Suppressor macrophage treated with lipopolysaccharide for 4 hours (primary cell): ENCODE data around the gene HTR4.

Source experiments
- DNase-seq: peaks from one replicate; pipeline ENCODE4 v3.0.0-alpha.2; 2020

Gene HTR4

GRCh38 chr5:148660346-148660660 is 6.0 kb upstream of the HTR4 start:
- no peak for DNase-seq

GRCh38 chr5:148659641-148660345 is 5.5 kb upstream of the HTR4 start:
- DNase-seq = no peak

- no peak for DNase-seq
Observed at GRCh38 chr5:148653291-148653835, 964 bp downstream of the HTR4 start.

- no peak for DNase-seq
Observed at GRCh38 chr5:148651528-148651927, 2.8 kb downstream of the HTR4 start.

- no peak for DNase-seq
Observed at GRCh38 chr5:148645527-148645926, 8.8 kb downstream of the HTR4 start.

- no peak for DNase-seq
Observed at GRCh38 chr5:148641735-148642134, 12.6 kb downstream of the HTR4 start.

GRCh38 chr5:148640471-148640870 is 13.9 kb downstream of the HTR4 start:
- DNase-seq = no peak

GRCh38 chr5:148639081-148639480 is 15.2 kb downstream of the HTR4 start:
- no peak for DNase-seq

GRCh38 chr5:148636353-148636752 is 18.0 kb downstream of the HTR4 start:
- DNase-seq = no peak

GRCh38 chr5:148635321-148636083 is 18.8 kb downstream of the HTR4 start:
- DNase-seq = no peak

GRCh38 chr5:148633067-148633377 is 21.3 kb downstream of the HTR4 start:
- DNase-seq = no peak

- no peak for DNase-seq
Observed at GRCh38 chr5:148632255-148633066, 21.9 kb downstream of the HTR4 start.

- DNase-seq = no peak
Observed at GRCh38 chr5:148626986-148627385, 27.3 kb downstream of the HTR4 start.

GRCh38 chr5:148626081-148626613 is 28.2 kb downstream of the HTR4 start:
- no peak for DNase-seq

GRCh38 chr5:148625250-148625649 is 29.1 kb downstream of the HTR4 start:
- DNase-seq = no peak

GRCh38 chr5:148623741-148624140 is 30.6 kb downstream of the HTR4 start:
- DNase-seq = no peak

GRCh38 chr5:148623101-148623500 is 31.2 kb downstream of the HTR4 start:
- DNase-seq = no peak

GRCh38 chr5:148620696-148621095 is 33.6 kb downstream of the HTR4 start:
- DNase-seq = no peak

GRCh38 chr5:148620091-148620490 is 34.2 kb downstream of the HTR4 start:
- DNase-seq = no peak

- DNase-seq = no peak
Observed at GRCh38 chr5:148619484-148619883, 34.8 kb downstream of the HTR4 start.

GRCh38 chr5:148615644-148616275 is 38.6 kb downstream of the HTR4 start:
- no peak for DNase-seq

- DNase-seq = no peak
Observed at GRCh38 chr5:148607406-148607805, 46.9 kb downstream of the HTR4 start.

- no peak for DNase-seq
Observed at GRCh38 chr5:148606296-148606695, 48.0 kb downstream of the HTR4 start.
